ENCODE results near the gene PLSCR1.

The PLSCR1 gene

GRCh38 chr3:146469150-146470017, 75.0 kb downstream of the PLSCR1 start, which contains the start of gene PLSCR2:
TSS of gene PLSCR2 (minus strand) at chr3:146469561. CDS start at chr3:146459904, 9,657 bp downstream.
- Histone ChIP-seq H3K27ac (ENCODE audit: low read depth, low read length) (peak within 1 kb of the TSS; percentile 61), H3K79me2 (ENCODE audit: control insufficient read depth, low read length) (no peaks in the 10 kb centered on the region), H3K9me3 (ENCODE audit: control insufficient read depth, insufficient read depth, low read length) (no peaks in the 10 kb centered on the region), H4K20me1 (ENCODE audit: control insufficient read depth, insufficient read depth, low read depth, low read length) (no peaks in the 10 kb centered on the region), H3K27me3 (ENCODE audit: control insufficient read depth, low read length) (no peaks in the 10 kb centered on the region), H3K4me2 (ENCODE audit: low read length) (peak within 1 kb of the TSS; percentile 90), H3K36me3 (ENCODE audit: control insufficient read depth, low read length) (no peaks in the 10 kb centered on the region), H3K4me1 (ENCODE audit: control insufficient read depth, low read length) (peaks cover 20% of the 10 kb centered on the region), H3K4me3 (ENCODE audit: low read length) (peak within 1 kb of the TSS; percentile 74), H3F3A (ENCODE audit: control insufficient read depth, insufficient read depth) (peaks cover 13% of the 10 kb centered on the region), H3K9me2 (replicated peaks; ENCODE audit: control insufficient read depth, low read length) (no peaks in the 10 kb centered on the region)
- TF ChIP-seq EZH2phosphoT487 (IDR thresholded peaks at IDR 0.05; ENCODE audit: borderline replicate concordance, low read length) (no peak), CTCF (IDR thresholded peaks at IDR 0.05; ENCODE audit: low read depth, low read length, poor library complexity, severe bottlenecking) (no peak)

GRCh38 chr3:146468671-146469149, 75.7 kb downstream of the PLSCR1 start:
- TF ChIP-seq EZH2phosphoT487 (IDR thresholded peaks at IDR 0.05; ENCODE audit: borderline replicate concordance, low read length) (no peak), CTCF (IDR thresholded peaks at IDR 0.05; ENCODE audit: low read depth, low read length, poor library complexity, severe bottlenecking) (no peak)
- Histone ChIP-seq H3K27me3 (ENCODE audit: control insufficient read depth, low read length) (no peaks in the 10 kb centered on the region), H3F3A (ENCODE audit: control insufficient read depth, insufficient read depth) (peaks cover 13% of the 10 kb centered on the region), H3K4me1 (ENCODE audit: control insufficient read depth, low read length) (peaks cover 20% of the 10 kb centered on the region), H3K27ac (ENCODE audit: low read depth, low read length) (peak overlapping the region; percentile 31), H3K4me2 (ENCODE audit: low read length) (peak overlapping the region; percentile 90), H3K36me3 (ENCODE audit: control insufficient read depth, low read length) (no peaks in the 10 kb centered on the region), H4K20me1 (ENCODE audit: control insufficient read depth, insufficient read depth, low read depth, low read length) (no peaks in the 10 kb centered on the region), H3K9me2 (replicated peaks; ENCODE audit: control insufficient read depth, low read length) (no peaks in the 10 kb centered on the region), H3K9me3 (ENCODE audit: control insufficient read depth, insufficient read depth, low read length) (no peaks in the 10 kb centered on the region), H3K4me3 (ENCODE audit: low read length) (peak overlapping the region; percentile 74), H3K79me2 (ENCODE audit: control insufficient read depth, low read length) (no peaks in the 10 kb centered on the region)

GRCh38 chr3:146468234-146468633, 76.2 kb downstream of the PLSCR1 start:
- peaks cover 13% of the 10 kb centered on the region for H3F3A ChIP-seq (ENCODE audit: control insufficient read depth, insufficient read depth)
- no peaks in the 10 kb centered on the region for H3K36me3 ChIP-seq (ENCODE audit: control insufficient read depth, low read length)
- H3K4me2 ChIP-seq (ENCODE audit: low read length), result no peak overlapping the region
- no peaks in the 10 kb centered on the region for H3K9me2 ChIP-seq (replicated peaks; ENCODE audit: control insufficient read depth, low read length)
- no peak overlapping the region for H3K27ac ChIP-seq (ENCODE audit: low read depth, low read length)
- no peaks in the 10 kb centered on the region for H3K79me2 ChIP-seq (ENCODE audit: control insufficient read depth, low read length)
- no peak for TF ChIP-seq EZH2phosphoT487 (IDR thresholded peaks at IDR 0.05; ENCODE audit: borderline replicate concordance, low read length)
- no peak for TF ChIP-seq CTCF (IDR thresholded peaks at IDR 0.05; ENCODE audit: low read depth, low read length, poor library complexity, severe bottlenecking)
- no peaks in the 10 kb centered on the region for H3K27me3 ChIP-seq (ENCODE audit: control insufficient read depth, low read length)
- no peaks in the 10 kb centered on the region for H3K9me3 ChIP-seq (ENCODE audit: control insufficient read depth, insufficient read depth, low read length)
- peaks cover 20% of the 10 kb centered on the region for H3K4me1 ChIP-seq (ENCODE audit: control insufficient read depth, low read length)
- H3K4me3 ChIP-seq (ENCODE audit: low read length), result no peak overlapping the region
- no peaks in the 10 kb centered on the region for H4K20me1 ChIP-seq (ENCODE audit: control insufficient read depth, insufficient read depth, low read depth, low read length)
